Thyroid gland (tissue), 4 donors: ENCODE measurements around the gene ASXL1.

Experiments
- POLR2A ChIP-seq, 2 donors: fragments of 450-650 bp; IDR thresholded peaks; one replicate each; pipeline ENCODE4 v1.6.1; 2017; ENCODE audit warnings: antibody characterized with exemption in 2 of 2, mild to moderate bottlenecking in 2 of 2, moderate library complexity in 1 of 2
- TF ChIP-seq, protein P1 (sequence below), 6 experiments: fragments of 200-600 bp in 3 of 6; fragments of 450-650 bp in 3 of 6; sonication (generic) in 3 of 6; IDR thresholded peaks; one replicate each; pipeline ENCODE4 v1.5.1; 2016 to 2019; ENCODE audit warnings: antibody characterized with exemption in 6 of 6, mild to moderate bottlenecking in 2 of 6, inconsistent platforms in 1 of 6, moderate library complexity in 1 of 6

DNA sequence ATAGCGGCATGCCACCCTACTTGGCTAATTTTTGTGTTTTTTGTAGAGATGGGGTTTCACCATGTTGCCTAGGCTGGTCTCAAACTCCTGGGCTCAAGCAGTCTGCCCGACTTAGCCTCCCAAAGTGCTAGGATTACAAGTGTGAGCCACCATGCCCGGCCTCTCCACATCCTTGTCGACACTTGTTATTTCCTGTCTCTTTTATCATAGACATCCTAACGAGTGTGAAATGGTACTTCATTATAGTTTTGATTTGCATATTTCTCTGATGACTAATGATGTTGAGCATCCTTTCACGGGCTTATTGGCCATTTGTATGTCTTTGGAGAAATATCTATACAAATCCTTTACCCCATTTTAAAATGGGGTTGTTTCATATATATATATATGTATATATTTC lies 39.0 kb upstream of the ASXL1 start:
- TF ChIP-seq POLR2A (IDR thresholded peaks at IDR 0.05): no peak
- TF ChIP-seq, protein P1, sequence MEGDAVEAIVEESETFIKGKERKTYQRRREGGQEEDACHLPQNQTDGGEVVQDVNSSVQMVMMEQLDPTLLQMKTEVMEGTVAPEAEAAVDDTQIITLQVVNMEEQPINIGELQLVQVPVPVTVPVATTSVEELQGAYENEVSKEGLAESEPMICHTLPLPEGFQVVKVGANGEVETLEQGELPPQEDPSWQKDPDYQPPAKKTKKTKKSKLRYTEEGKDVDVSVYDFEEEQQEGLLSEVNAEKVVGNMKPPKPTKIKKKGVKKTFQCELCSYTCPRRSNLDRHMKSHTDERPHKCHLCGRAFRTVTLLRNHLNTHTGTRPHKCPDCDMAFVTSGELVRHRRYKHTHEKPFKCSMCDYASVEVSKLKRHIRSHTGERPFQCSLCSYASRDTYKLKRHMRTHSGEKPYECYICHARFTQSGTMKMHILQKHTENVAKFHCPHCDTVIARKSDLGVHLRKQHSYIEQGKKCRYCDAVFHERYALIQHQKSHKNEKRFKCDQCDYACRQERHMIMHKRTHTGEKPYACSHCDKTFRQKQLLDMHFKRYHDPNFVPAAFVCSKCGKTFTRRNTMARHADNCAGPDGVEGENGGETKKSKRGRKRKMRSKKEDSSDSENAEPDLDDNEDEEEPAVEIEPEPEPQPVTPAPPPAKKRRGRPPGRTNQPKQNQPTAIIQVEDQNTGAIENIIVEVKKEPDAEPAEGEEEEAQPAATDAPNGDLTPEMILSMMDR (IDR thresholded peaks at IDR 0.05): no peak
